K562 (cell line): ENCODE results near the gene C2orf42. TPM values are rescaled to one million over a fixed set of nuclear protein-coding genes. Genes with fewer than 3 reads are reported as not detected.

Experiments
- BCL6 ChIP-seq: fragments of 250-450 bp; sonication (Bioruptor Pico); IDR thresholded peaks from 2 replicates; pipeline ENCODE4 v1.4.0; 2020
- HIVEP1 ChIP-seq: fragments of 250-450 bp; sonication (Bioruptor Pico); IDR thresholded peaks from 2 replicates; pipeline ENCODE4 v1.4.0; 2020; ENCODE audit warnings: mild to moderate bottlenecking
- JUNB ChIP-seq: fragments of 450-650 bp; formaldehyde crosslinking; conservative IDR thresholded peaks from 2 replicates; pipeline ENCODE4 v1.4.0; 2020; ENCODE audit warnings: mild to moderate bottlenecking
- MTA3 ChIP-seq: fragments of 450-650 bp; formaldehyde crosslinking; IDR thresholded peaks from 2 replicates; pipeline ENCODE4 v1.6.1; 2017; ENCODE audit warnings: mild to moderate bottlenecking, borderline replicate concordance
- NELFE ChIP-seq: IDR thresholded peaks from 2 replicates; pipeline ENCODE4 v1.6.1; 2011; ENCODE audit warnings: mild to moderate bottlenecking; ENCODE audit not compliant: insufficient read depth, insufficient read length
- PHTF2 ChIP-seq: fragments of 250-450 bp; sonication (Bioruptor Pico); IDR thresholded peaks from 2 replicates; pipeline ENCODE4 v1.5.0; 2021; ENCODE audit warnings: mild to moderate bottlenecking
- POLR2G ChIP-seq: fragments of 200-400 bp; formaldehyde crosslinking; IDR thresholded peaks from 2 replicates; pipeline ENCODE4 v1.6.1; 2017; ENCODE audit warnings: low read depth, mild to moderate bottlenecking, antibody characterized with exemption, low read length, moderate library complexity
- PPARD ChIP-seq: fragments of 250-450 bp; sonication (Bioruptor Pico); IDR thresholded peaks from 2 replicates; pipeline ENCODE4 v1.8.0; 2022; ENCODE audit warnings: inconsistent platforms, mild to moderate bottlenecking, moderate library complexity
- RNF2 ChIP-seq: sonication (generic); IDR thresholded peaks from 2 replicates; pipeline ENCODE4 v1.6.1; 2016
- SFPQ ChIP-seq: fragments of 200-400 bp; formaldehyde crosslinking; IDR thresholded peaks from 2 replicates; pipeline ENCODE4 v1.6.1; 2017; ENCODE audit warnings: mild to moderate bottlenecking, low read depth, low read length, moderate library complexity
- SRF ChIP-seq, 2 experiments: fragments of 250-450, 450-650 bp in 1 of 2; sonication (Bioruptor Pico) in 1 of 2; sonication (generic) in 1 of 2; formaldehyde crosslinking; IDR thresholded peaks; 2 replicates each; pipeline versions ENCODE4 v1.5.0 to v1.5.1; 2020 to 2022; ENCODE audit warnings: mild to moderate bottlenecking in 1 of 2, missing genetic modification reagents in 1 of 2
- TFE3 ChIP-seq: fragments of 450-650 bp; formaldehyde crosslinking; IDR thresholded peaks from 2 replicates; pipeline ENCODE4 v1.4.0; 2020; ENCODE audit warnings: mild to moderate bottlenecking, mixed read lengths
- ZFP36 ChIP-seq: fragments of 150-350 bp; IDR thresholded peaks from 2 replicates; pipeline ENCODE4 v1.6.1; 2018; ENCODE audit warnings: low read length, low read depth; ENCODE audit not compliant: partially characterized antibody
- ZNF175 ChIP-seq: fragments of 200-800 bp; sonication (Bioruptor generic); IDR thresholded peaks from 2 replicates; pipeline ENCODE4 v1.6.1; 2016; ENCODE audit warnings: low read depth, mild to moderate bottlenecking, missing genetic modification characterization, missing compliant biosample characterization
- ZNF589 ChIP-seq: fragments of 200-800 bp; sonication (Bioruptor generic); IDR thresholded peaks from 2 replicates; pipeline ENCODE4 v1.6.1; 2016; ENCODE audit warnings: low read depth, missing genetic modification characterization, missing compliant biosample characterization
- ZNF592 ChIP-seq: fragments of 450-650 bp; IDR thresholded peaks from 2 replicates; pipeline ENCODE4 v1.6.1; 2017; ENCODE audit warnings: antibody characterized with exemption, mild to moderate bottlenecking
- polyA plus RNA-seq, 8 experiments: library from polyadenylated mRNA; depleted of rRNA in 4 of 8; stranded (reverse) in 5 of 8; unstranded in 3 of 8; fragments of >200 nt; fragmentation: Nextera tagmentation in 2 of 8; fragmentation: Illumina TruSeq in 1 of 8; extraction: Ambion mirVana in 2 of 8; extraction: Trizol in 1 of 8; gene quantifications; 2 replicates each; pipeline versions ENCODE4 v1.2.1 to v1.2.3, GENCODE V29; 2011 to 2014; ENCODE audit warnings: inconsistent platforms in 1 of 8, missing spikeins in 1 of 8
- total RNA-seq, 7 experiments: library from RNA; depleted of rRNA in 6 of 7; stranded (reverse); fragments of >200 nt in 6 of 7; fragmentation: Illumina TruSeq in 2 of 7; extraction: Trizol in 2 of 7; gene quantifications; 2 replicates each; pipeline versions ENCODE4 v1.2.1 to v1.2.3, GENCODE V29; 2011 to 2021; ENCODE audit warnings: low replicate concordance in 1 of 7

C2orf42 gene
- total and polyA plus RNA-seq, 9 of the 15 experiments (the other 6 are each of a cell fraction or from before 2014, with no cell fraction given) = 4.6 to 10.9 (median 7.5) TPM

GRCh38 chr2:70115646-70116442 lies 75.0 kb downstream of the C2orf42 start (continued):
- TF ChIP-seq SFPQ (no peak), RNF2 (no peak), PHTF2 (CRISPR knock-in tag) (no peak), NELFE (no peak), SRF (CRISPR knock-in tag; IDR thresholded peaks at IDR 0.05) (no peak), PPARD (CRISPR knock-in tag) (no peak), ZFP36 (no peak), HIVEP1 (0 out of 2 replicates have a peak, but pooled peaks have one; percentile 15), TFE3 (no peak), ZNF175 (CRISPR knock-in tag) (no peak), BCL6 (CRISPR knock-in tag) (no peak), JUNB (CRISPR knock-in tag) (no peak), ZNF592 (peak; percentile 68; the same call in 1 of the 2 replicates), MTA3 (no peak), POLR2G (no peak), ZNF589 (CRISPR knock-in tag) (no peak)
